ENCODE results near the gene SETMAR.

The SETMAR gene

DNA sequence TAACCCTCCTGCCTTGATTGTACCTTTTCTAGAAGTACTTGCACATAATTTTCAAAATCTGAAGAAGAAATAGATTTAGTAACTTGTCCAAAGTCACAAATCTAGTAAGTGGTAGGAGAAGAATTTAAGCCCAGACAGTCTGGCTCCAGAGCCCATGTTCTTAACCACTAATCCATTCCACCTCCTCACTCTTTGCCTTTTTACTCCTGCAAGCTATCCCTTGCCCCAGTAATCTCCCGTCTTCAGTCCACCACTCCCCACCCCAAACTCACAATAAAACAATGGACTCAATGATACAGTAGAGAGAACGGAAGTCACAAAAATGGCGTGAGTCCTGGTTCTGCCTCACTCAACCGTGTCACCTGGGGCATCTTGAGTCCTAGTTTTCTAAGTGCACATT, 48.7 kb downstream of the SETMAR start:
- Histone ChIP-seq H3K36me3 (ENCODE audit: insufficient read depth, low read length) (no peaks in the 10 kb centered on the region), H3K9ac (ENCODE audit: low read depth, low read length) (no peak overlapping the region), H3K4me1 (ENCODE audit: insufficient read depth, low read length) (no peaks in the 10 kb centered on the region), H3K9me3 (ENCODE audit: control insufficient read depth, insufficient read depth, low read length) (no peaks in the 10 kb centered on the region)

DNA sequence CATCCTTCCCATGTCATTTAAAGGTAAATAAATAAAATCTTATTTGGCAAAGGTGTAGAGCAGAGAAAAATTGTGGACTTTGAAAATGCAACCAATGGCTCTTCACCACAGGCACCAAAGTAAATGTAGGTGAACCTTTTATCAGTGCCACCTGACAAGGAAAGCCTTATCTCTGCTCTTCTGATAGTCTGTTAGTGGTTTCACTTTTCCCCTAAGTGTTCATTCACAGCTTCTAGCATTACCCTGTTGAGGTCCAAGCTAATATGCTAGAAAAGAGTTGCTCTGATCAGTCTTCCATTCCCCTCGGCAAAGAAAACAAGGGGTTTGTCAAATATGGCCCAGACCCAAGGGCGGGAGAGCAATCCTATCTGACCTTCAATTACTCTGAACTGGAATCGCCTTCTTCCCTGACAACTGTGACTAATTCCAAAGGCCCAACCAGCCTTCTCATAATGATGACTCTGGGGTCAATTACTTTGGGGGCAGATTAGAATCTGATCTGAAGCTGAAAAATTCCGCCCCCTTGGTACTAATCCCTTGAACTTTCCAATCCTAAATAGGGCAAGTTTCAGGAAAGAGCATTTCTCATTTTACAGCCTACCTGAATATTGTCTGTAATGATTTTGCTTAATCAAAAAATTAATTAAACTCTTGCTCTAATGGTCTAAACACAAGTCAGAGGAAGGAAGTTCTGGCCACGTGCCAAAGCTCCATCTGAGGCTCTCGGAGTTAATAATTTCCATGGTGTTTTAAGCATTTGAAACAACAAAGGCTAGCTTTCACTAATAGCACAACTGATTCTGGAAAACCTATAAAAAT, 52.4 kb downstream of the SETMAR start:
- Histone ChIP-seq H3K4me1 (ENCODE audit: insufficient read depth, low read length) (no peaks in the 10 kb centered on the region), H3K9me3 (ENCODE audit: control insufficient read depth, insufficient read depth, low read length) (no peaks in the 10 kb centered on the region), H3K36me3 (ENCODE audit: insufficient read depth, low read length) (no peaks in the 10 kb centered on the region), H3K9ac (ENCODE audit: low read depth, low read length) (no peak overlapping the region)

DNA sequence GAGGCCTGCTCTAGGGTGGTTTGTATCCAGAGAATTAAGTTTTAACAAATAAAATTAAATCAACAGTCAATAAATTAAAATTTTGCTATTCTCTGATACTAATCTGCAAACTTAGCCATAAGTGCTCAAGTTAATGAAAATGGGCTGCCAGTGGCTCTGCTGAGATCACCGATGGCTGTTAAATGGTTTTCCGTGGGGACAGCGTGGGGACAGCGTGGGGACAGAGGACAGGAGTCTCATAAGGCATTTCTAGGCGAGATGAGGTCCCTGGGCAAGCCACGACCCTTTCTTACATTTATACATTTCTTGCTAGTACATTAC, 53.0 kb downstream of the SETMAR start:
- Histone ChIP-seq H3K4me1 (ENCODE audit: insufficient read depth, low read length) (no peaks in the 10 kb centered on the region), H3K9ac (ENCODE audit: low read depth, low read length) (no peak overlapping the region), H3K36me3 (ENCODE audit: insufficient read depth, low read length) (no peaks in the 10 kb centered on the region), H3K9me3 (ENCODE audit: control insufficient read depth, insufficient read depth, low read length) (no peaks in the 10 kb centered on the region; the same call in 1 of the 2 replicates)

DNA sequence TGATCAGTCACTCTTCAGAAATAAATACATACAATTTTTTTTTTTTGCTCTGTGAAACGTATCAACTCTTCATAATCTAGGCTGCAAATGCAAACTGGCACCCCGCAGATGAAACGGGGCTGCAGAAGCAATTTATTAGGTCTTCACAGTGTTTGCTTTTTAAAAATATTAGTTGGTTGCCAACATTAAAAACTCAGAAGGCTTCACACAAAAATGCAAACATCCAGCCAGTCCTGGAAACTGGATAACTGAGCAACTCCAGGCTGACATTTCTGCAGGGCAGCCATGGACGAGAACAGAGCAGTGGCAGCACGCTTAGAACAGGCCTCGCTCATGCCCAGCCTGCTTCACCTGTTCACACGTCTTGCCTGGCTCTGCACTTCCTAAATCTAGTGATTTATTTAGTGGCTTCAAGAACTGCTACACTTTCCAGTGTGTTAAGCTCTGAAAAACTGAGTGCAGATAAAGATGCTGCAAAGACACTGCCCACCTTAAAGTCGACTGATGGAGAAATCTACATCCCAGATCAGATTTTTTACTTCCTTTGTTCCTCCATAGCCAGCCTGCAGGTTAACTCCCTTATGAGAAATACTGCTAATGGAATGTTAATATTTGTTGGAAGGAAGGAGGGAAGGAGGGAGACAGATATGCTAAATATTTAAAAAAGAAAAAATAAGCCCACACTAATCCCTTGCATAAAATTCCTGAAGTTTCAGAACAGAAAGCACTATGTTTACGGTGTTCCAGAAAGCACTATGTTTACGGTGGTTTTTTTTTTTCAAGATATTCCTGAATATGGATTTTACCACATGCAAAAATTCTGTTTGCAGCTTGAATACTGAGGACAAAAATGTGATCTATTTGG, 53.6 kb downstream of the SETMAR start:
- H3K9ac ChIP-seq (ENCODE audit: low read depth, low read length): no peak overlapping the region
- H3K36me3 ChIP-seq (ENCODE audit: insufficient read depth, low read length): no peaks in the 10 kb centered on the region
- H3K4me1 ChIP-seq (ENCODE audit: insufficient read depth, low read length): no peaks in the 10 kb centered on the region
- no peaks in the 10 kb centered on the region; the same call in 1 of the 2 replicates for H3K9me3 ChIP-seq (ENCODE audit: control insufficient read depth, insufficient read depth, low read length)

DNA sequence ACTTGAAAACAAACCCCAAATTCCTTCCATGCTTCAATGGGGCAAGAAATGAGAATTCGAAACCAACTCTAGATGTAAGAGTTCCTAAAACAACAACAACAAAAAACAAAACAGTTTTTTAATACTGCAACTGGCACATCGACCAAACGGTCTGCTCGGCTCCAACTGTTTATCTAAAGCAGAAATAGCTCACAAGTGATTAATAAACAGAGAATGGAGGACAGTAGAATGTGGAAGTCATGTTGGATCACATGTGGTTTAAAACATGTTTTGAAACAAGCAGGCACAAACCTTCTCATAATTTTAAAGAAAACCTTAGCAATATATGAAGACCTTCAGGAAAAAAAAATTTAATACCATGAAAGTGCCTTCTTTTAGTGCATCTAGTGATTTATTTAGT, 55.1 kb downstream of the SETMAR start:
- H3K9me3 ChIP-seq (ENCODE audit: control insufficient read depth, insufficient read depth, low read length): no peaks in the 10 kb centered on the region; the same call in 1 of the 2 replicates
- H3K9ac ChIP-seq (ENCODE audit: low read depth, low read length): no peak overlapping the region
- no peaks in the 10 kb centered on the region for H3K36me3 ChIP-seq (ENCODE audit: insufficient read depth, low read length)
- no peaks in the 10 kb centered on the region for H3K4me1 ChIP-seq (ENCODE audit: insufficient read depth, low read length)

DNA sequence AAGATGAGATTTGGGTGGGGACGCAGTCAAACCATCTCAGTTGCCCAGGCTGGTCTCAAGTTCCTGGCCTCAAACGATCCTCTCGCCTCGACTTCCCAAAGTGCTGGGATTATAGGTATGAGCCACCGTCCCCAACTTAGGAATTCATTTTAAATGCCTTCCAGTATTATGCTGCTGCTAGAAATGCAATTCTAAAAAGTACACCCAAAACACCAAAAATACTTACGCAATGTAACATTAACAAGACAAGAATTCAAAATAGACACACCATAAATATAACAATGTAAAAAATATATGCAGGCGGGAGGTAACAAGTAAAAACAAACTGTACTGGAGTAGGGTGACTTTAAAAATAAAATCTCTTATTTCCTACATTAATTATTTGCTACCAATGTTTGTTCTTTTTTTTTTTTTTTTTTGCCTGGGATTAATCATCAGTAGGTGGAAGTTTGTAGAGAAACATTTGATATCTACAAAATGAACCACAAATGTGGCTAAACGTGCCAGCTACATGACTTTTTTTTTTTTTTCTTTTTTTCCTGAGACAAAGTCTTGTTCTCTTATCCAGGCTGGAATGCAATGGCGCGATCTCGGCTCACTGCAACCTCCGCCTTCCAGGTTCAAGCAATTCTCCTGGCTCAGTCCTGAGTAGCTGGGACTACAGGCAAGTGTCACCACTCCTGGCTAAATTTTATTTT, 56.8 kb downstream of the SETMAR start:
- H3K9ac ChIP-seq (ENCODE audit: low read depth, low read length): no peak overlapping the region
- no peaks in the 10 kb centered on the region for H3K4me1 ChIP-seq (ENCODE audit: insufficient read depth, low read length)
- no peaks in the 10 kb centered on the region; the same call in 1 of the 2 replicates for H3K9me3 ChIP-seq (ENCODE audit: control insufficient read depth, insufficient read depth, low read length)
- no peaks in the 10 kb centered on the region for H3K36me3 ChIP-seq (ENCODE audit: insufficient read depth, low read length)

DNA sequence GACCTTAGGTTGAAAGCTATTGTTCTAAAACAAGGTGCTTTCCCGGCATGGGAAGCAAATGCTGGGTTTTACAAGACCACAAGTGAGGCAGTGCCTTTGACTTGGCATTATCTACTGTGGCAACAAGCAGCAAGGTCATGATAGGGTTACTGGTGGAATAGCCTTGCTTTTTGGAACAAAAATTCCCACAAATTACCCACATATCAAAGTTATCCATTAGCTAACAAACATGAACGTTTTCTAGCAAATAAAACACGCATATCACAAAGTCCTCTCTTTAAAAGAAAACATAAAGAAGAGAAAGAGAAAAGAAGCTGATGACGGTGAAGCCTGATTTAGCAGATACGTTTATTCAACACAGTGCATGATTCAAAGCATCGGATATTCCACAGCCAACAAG, 57.6 kb downstream of the SETMAR start:
- H3K36me3 ChIP-seq (ENCODE audit: insufficient read depth, low read length): no peaks in the 10 kb centered on the region
- no peaks in the 10 kb centered on the region; the same call in 1 of the 2 replicates for H3K9me3 ChIP-seq (ENCODE audit: control insufficient read depth, insufficient read depth, low read length)
- no peaks in the 10 kb centered on the region for H3K4me1 ChIP-seq (ENCODE audit: insufficient read depth, low read length)
- H3K9ac ChIP-seq (ENCODE audit: low read depth, low read length): no peak overlapping the region

DNA sequence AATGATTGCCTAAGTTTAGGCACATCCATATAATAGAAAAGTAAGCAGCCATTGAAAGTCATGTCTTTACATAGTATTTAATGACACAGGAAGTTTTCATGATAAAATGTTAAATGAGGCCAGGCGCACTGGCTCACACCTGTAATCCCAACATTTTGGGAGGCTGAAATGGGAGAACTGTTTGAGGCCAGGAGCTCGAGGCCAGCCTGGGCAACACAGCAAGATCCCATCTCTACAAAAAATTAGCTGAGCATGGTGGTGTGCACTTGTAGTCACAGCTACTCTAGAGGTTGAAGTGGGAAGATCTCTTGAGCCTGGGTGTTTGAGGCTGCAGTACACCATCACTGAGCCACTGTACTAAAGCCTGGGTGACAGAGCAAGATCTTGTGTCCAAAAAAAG, 59.4 kb downstream of the SETMAR start:
- no peaks in the 10 kb centered on the region for H3K36me3 ChIP-seq (ENCODE audit: insufficient read depth, low read length)
- no peaks in the 10 kb centered on the region; the same call in 1 of the 2 replicates for H3K9me3 ChIP-seq (ENCODE audit: control insufficient read depth, insufficient read depth, low read length)
- H3K4me1 ChIP-seq (ENCODE audit: insufficient read depth, low read length): no peaks in the 10 kb centered on the region
- no peak overlapping the region for H3K9ac ChIP-seq (ENCODE audit: low read depth, low read length)
